ENCODE measurements around the gene ZNF79. TPM values are rescaled to one million over a fixed set of nuclear protein-coding genes. Genes with fewer than 3 reads are reported as not detected.

The ZNF79 gene
- 7.9 to 9.0 TPM (median 8.3 TPM) in 3 replicates for total RNA-seq
- long read RNA-seq, transcript ZNF79-203 (5 exons, 2,192 nt) = major isoform, 6 of 17 reads
- long read RNA-seq, partial matches to known transcripts = 0 of 17 reads
- long read RNA-seq, other reads (novel, unspliced or antisense) = 8 of 17 reads

- Mint-ChIP-seq H3K36me3 (ENCODE audit: low read depth) (peaks cover 1% of the 10 kb centered on the region), H3K27ac (ENCODE audit: unreplicated experiment) (peak within 1 kb of the TSS; percentile 99), H3K4me3 (ENCODE audit: unreplicated experiment) (peak within 1 kb of the TSS; percentile 98), H3K9me3 (ENCODE audit: low read depth) (no peaks in the 10 kb centered on the region), H3K27me3 (ENCODE audit: low read depth) (no peaks in the 10 kb centered on the region), H3K4me1 (ENCODE audit: low read depth) (peaks cover 39% of the 10 kb centered on the region)
- no peak for TF ChIP-seq CTCF (IDR thresholded peaks at IDR 0.05)
- peak; percentile 98 for DNase-seq (ENCODE audit: low spot score)
Observed at GRCh38 chr9:127423934-127424675, at the start of gene ZNF79. Gene ZNF79 (plus strand): TSS chr9:127424382. CDS start chr9:127424788, 406 bp downstream.

GRCh38 chr9:127380479-127380878 is 43.7 kb upstream of the ZNF79 start:
- H3K27ac Mint-ChIP-seq (ENCODE audit: unreplicated experiment) = peak overlapping the region; percentile 19
- no peak for DNase-seq (ENCODE audit: low spot score)
- H3K36me3 Mint-ChIP-seq (ENCODE audit: low read depth) = peaks cover 2% of the 10 kb centered on the region
- H3K27me3 Mint-ChIP-seq (ENCODE audit: low read depth) = peaks cover 12% of the 10 kb centered on the region
- H3K4me3 Mint-ChIP-seq (ENCODE audit: unreplicated experiment) = no peak overlapping the region
- no peaks in the 10 kb centered on the region for H3K4me1 Mint-ChIP-seq (ENCODE audit: low read depth)
- peaks cover 3% of the 10 kb centered on the region for H3K9me3 Mint-ChIP-seq (ENCODE audit: low read depth)
- no peak for TF ChIP-seq CTCF (IDR thresholded peaks at IDR 0.05)

- TF ChIP-seq CTCF (IDR thresholded peaks at IDR 0.05) = no peak
- Mint-ChIP-seq H3K27ac (ENCODE audit: unreplicated experiment) (no peak overlapping the region), H3K36me3 (ENCODE audit: low read depth) (peaks cover 2% of the 10 kb centered on the region), H3K4me1 (ENCODE audit: low read depth) (no peaks in the 10 kb centered on the region), H3K27me3 (ENCODE audit: low read depth) (peaks cover 14% of the 10 kb centered on the region), H3K4me3 (ENCODE audit: unreplicated experiment) (no peak overlapping the region), H3K9me3 (ENCODE audit: low read depth) (peaks cover 3% of the 10 kb centered on the region)
- no peak for DNase-seq (ENCODE audit: low spot score)
Observed at GRCh38 chr9:127382541-127382940, 41.6 kb upstream of the ZNF79 start.

GRCh38 chr9:127384016-127384730 is 40.0 kb upstream of the ZNF79 start:
- Mint-ChIP-seq H3K36me3 (ENCODE audit: low read depth) (peaks cover 2% of the 10 kb centered on the region), H3K4me3 (ENCODE audit: unreplicated experiment) (no peak overlapping the region), H3K4me1 (ENCODE audit: low read depth) (peaks cover 14% of the 10 kb centered on the region), H3K27ac (ENCODE audit: unreplicated experiment) (no peak overlapping the region), H3K27me3 (ENCODE audit: low read depth) (peaks cover 14% of the 10 kb centered on the region), H3K9me3 (ENCODE audit: low read depth) (peaks cover 3% of the 10 kb centered on the region)
- TF ChIP-seq CTCF (IDR thresholded peaks at IDR 0.05) = no peak
- no peak for DNase-seq (ENCODE audit: low spot score)

- no peak for TF ChIP-seq CTCF (IDR thresholded peaks at IDR 0.05)
- peaks cover 2% of the 10 kb centered on the region for H3K36me3 Mint-ChIP-seq (ENCODE audit: low read depth)
- peaks cover 18% of the 10 kb centered on the region for H3K4me1 Mint-ChIP-seq (ENCODE audit: low read depth)
- DNase-seq (ENCODE audit: low spot score) = no peak
- H3K9me3 Mint-ChIP-seq (ENCODE audit: low read depth) = peaks cover 3% of the 10 kb centered on the region
- H3K4me3 Mint-ChIP-seq (ENCODE audit: unreplicated experiment) = no peak overlapping the region
- H3K27me3 Mint-ChIP-seq (ENCODE audit: low read depth) = peaks cover 14% of the 10 kb centered on the region
- H3K27ac Mint-ChIP-seq (ENCODE audit: unreplicated experiment) = no peak overlapping the region
Observed at GRCh38 chr9:127384901-127385300, 39.3 kb upstream of the ZNF79 start.
